Gastroesophageal sphincter (tissue), 4 donors: Measurements from ENCODE around the gene GNB5. TPM values are rescaled to one million over a fixed set of nuclear protein-coding genes. Genes with fewer than 3 reads are reported as not detected.

Source experiments
- ATAC-seq: fragments of 150-250 bp; one replicate; pipeline ENCODE4 v1.9.1; 2016; ENCODE audit warnings: mild to moderate bottlenecking, moderate library complexity
- H3K27ac ChIP-seq, 4 donors: fragments of 200-600 bp; sonication (generic) in 3 of 4; 1 replicate in 3 of 4; 2 replicates in 1 of 4; pipeline ENCODE4 v1.5.1; 2016 to 2019
- H3K27me3 ChIP-seq: fragments of 200-600 bp; sonication (generic); one replicate; pipeline ENCODE4 v1.5.1; 2019
- H3K36me3 ChIP-seq, 2 donors: fragments of 200-600 bp; sonication (generic); one replicate each; pipeline ENCODE4 v1.5.1; 2019; ENCODE audit warnings: control low read depth in 1 of 2
- H3K4me1 ChIP-seq, 3 donors: fragments of 200-600 bp; sonication (generic); 1 replicate in 2 of 3; 2 replicates in 1 of 3; pipeline ENCODE4 v1.5.1; 2016 to 2019; ENCODE audit warnings: control low read depth in 2 of 3
- H3K4me3 ChIP-seq, 2 donors: fragments of 200-600 bp; sonication (generic); one replicate each; pipeline ENCODE4 v1.5.1; 2019; ENCODE audit warnings: mild to moderate bottlenecking in 1 of 2, moderate library complexity in 1 of 2
- H3K9me3 ChIP-seq, 3 donors: fragments of 200-600 bp; sonication (generic); one replicate each; pipeline ENCODE4 v1.5.1; 2017 to 2019; ENCODE audit warnings: control low read depth in 2 of 3
- EP300 ChIP-seq: sonication (generic); formaldehyde crosslinking; IDR thresholded peaks from one replicate; pipeline ENCODE4 v1.6.1; 2017; ENCODE audit warnings: antibody characterized with exemption, mild to moderate bottlenecking
- POLR2A ChIP-seq, 2 donors: fragments of 450-650 bp; IDR thresholded peaks; one replicate each; pipeline ENCODE4 v1.6.1; 2017; ENCODE audit warnings: antibody characterized with exemption in 2 of 2, mild to moderate bottlenecking in 2 of 2, moderate library complexity in 1 of 2
- POLR2AphosphoS5 ChIP-seq: sonication (generic); formaldehyde crosslinking; IDR thresholded peaks from one replicate; pipeline ENCODE4 v1.6.1; 2017; ENCODE audit warnings: antibody characterized with exemption
- WGBS, 2 donors: methylation state at CpG; one replicate each; pipeline ENCODE4 v1.1.5; 2018; ENCODE audit warnings: low coverage in 1 of 2; 5-methylcytosine and 5-hydroxymethylcytosine counted together
- total RNA-seq, 4 donors: library from RNA; depleted of rRNA; stranded (reverse); fragments of >200 nt; gene quantifications; one replicate each; pipeline ENCODE4 v1.1.0, GENCODE V29; 2016
- TF ChIP-seq, protein P1 (sequence below), 4 experiments: fragments of 200-600 bp in 2 of 4; fragments of 450-650 bp in 2 of 4; sonication (generic) in 1 of 4; IDR thresholded peaks; one replicate each; pipeline ENCODE4 v1.5.1; 2017 to 2019; ENCODE audit warnings: antibody characterized with exemption in 4 of 4, mild to moderate bottlenecking in 2 of 4, moderate library complexity in 2 of 4

The GNB5 gene
- total RNA-seq, 4 donors from 2014 or later, result 37.8 to 57.3 (median 47.9) TPM

- peak overlapping the region in 1 of 2 donors; percentile 96 for H3K4me3 ChIP-seq
- peak overlapping the region in 2 of 4 donors; percentile 90 to 96 for H3K27ac ChIP-seq
- WGBS, 2 donors, result 88 to 89% methylated on average over 3 to 9 of the region's 10 CpGs
- no peak for ATAC-seq
- no peak for TF ChIP-seq EP300
- TF ChIP-seq, protein P1, sequence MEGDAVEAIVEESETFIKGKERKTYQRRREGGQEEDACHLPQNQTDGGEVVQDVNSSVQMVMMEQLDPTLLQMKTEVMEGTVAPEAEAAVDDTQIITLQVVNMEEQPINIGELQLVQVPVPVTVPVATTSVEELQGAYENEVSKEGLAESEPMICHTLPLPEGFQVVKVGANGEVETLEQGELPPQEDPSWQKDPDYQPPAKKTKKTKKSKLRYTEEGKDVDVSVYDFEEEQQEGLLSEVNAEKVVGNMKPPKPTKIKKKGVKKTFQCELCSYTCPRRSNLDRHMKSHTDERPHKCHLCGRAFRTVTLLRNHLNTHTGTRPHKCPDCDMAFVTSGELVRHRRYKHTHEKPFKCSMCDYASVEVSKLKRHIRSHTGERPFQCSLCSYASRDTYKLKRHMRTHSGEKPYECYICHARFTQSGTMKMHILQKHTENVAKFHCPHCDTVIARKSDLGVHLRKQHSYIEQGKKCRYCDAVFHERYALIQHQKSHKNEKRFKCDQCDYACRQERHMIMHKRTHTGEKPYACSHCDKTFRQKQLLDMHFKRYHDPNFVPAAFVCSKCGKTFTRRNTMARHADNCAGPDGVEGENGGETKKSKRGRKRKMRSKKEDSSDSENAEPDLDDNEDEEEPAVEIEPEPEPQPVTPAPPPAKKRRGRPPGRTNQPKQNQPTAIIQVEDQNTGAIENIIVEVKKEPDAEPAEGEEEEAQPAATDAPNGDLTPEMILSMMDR (IDR thresholded peaks at IDR 0.05), result no peak
- TF ChIP-seq POLR2AphosphoS5, result no peak
- TF ChIP-seq POLR2A (IDR thresholded peaks at IDR 0.05), result no peak
- H3K9me3 ChIP-seq, result no peaks in the 10 kb centered on the region
- H3K27me3 ChIP-seq, result no peaks in the 10 kb centered on the region
- peaks cover 0 to 17% (median 3%) of the 10 kb centered on the region in 3 donors for H3K4me1 ChIP-seq
- no peaks in the 10 kb centered on the region for H3K36me3 ChIP-seq
These were observed 10.2 kb downstream of the GNB5 start for GRCh38 chr15:52180851-52181450.

GRCh38 chr15:52180196-52180835 lies 10.9 kb downstream of the GNB5 start:
- peaks cover 0 to 17% (median 3%) of the 10 kb centered on the region in 3 donors for H3K4me1 ChIP-seq
- H3K27ac ChIP-seq, result peak overlapping the region; percentile 74 to 96 (median 93)
- H3K4me3 ChIP-seq, result peak overlapping the region; percentile 78 to 96
- 5 to 14% methylated on average over 17 of the region's 31 CpGs for WGBS, 2 donors
- H3K9me3 ChIP-seq, result no peaks in the 10 kb centered on the region
- no peaks in the 10 kb centered on the region for H3K27me3 ChIP-seq
- ATAC-seq, result peak; percentile 9
- no peak for TF ChIP-seq POLR2A (IDR thresholded peaks at IDR 0.05)
- no peak for TF ChIP-seq EP300
- TF ChIP-seq, protein P1 (IDR thresholded peaks at IDR 0.05), result no peak
- TF ChIP-seq POLR2AphosphoS5, result no peak
- H3K36me3 ChIP-seq, result no peaks in the 10 kb centered on the region

DNA sequence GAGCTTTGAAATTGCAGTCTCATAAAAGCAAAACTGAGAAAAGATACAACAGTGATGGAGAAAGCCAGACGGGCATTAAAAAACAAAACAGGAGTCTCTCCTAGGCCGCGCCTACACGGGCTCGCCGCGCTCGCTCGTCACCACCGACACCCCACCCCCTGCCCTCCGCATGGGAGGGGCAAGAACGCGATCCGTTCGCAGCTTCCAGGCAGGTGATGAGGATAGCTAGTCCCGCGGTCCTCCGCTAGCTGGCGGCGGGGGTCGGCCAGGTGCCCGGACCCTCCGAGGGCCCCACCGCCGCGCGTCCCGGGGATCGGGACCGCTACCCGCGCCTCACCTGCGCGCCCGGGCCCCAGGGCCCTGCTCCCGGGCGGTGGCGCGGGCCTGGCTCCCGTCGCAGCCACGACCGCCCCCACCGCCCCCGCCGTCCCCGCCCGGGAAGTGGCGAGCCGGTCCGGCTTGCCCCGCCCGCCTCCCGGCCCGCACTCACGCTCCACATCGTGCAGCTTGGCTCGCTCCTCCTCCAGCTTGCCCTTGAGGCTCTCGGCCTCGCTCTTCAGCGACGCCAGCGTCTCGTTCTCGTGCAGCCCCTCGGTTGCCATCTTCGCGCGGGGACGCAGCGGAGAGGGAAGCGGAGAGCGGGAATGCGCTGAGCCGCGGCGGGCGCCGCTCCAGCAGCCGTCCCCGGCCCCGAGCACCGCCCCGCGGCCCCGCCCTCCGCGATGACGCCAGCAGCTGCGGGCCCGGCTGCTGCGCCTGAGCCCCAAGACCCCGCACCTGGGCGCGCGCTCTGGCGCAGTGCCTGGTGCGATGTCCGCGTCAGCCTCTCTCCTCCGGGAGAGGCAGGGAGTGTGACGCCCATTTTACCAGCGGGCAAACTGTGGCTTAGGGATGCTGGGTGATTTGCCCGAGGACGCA lies 11.7 kb downstream of the GNB5 start:
- TF ChIP-seq EP300 (no peak), POLR2A (IDR thresholded peaks at IDR 0.05) (peak; percentile 45 to 50), POLR2AphosphoS5 (peak; percentile 80)
- TF ChIP-seq, protein P1 (IDR thresholded peaks at IDR 0.05), result peak in 3 of 4 experiments; percentile 8 to 29 (median 27)
- H3K27ac ChIP-seq, result peak overlapping the region; percentile 74 to 96 (median 93)
- 0 to 2% methylated on average over 3 to 13 of the region's 105 CpGs for WGBS, 2 donors
- H3K4me1 ChIP-seq, result peaks cover 0 to 17% (median 3%) of the 10 kb centered on the region in 3 donors
- peak; percentile 95 for ATAC-seq
- H3K4me3 ChIP-seq, result peak overlapping the region; percentile 78 to 96
- no peaks in the 10 kb centered on the region for H3K27me3 ChIP-seq
- no peaks in the 10 kb centered on the region for H3K9me3 ChIP-seq
- no peaks in the 10 kb centered on the region for H3K36me3 ChIP-seq

GRCh38 chr15:52178765-52179164 lies 12.4 kb downstream of the GNB5 start:
- no peak for ATAC-seq
- Histone ChIP-seq H3K27ac (peak overlapping the region; percentile 74 to 96 (median 93)), H3K4me3 (peak overlapping the region; percentile 78 to 96), H3K36me3 (no peaks in the 10 kb centered on the region), H3K4me1 (peaks cover 0 to 17% (median 3%) of the 10 kb centered on the region in 3 donors), H3K9me3 (no peaks in the 10 kb centered on the region), H3K27me3 (no peaks in the 10 kb centered on the region)
- 27% methylated on average over 10 of the region's 10 CpGs; no CpG with 5 or more reads in 1 of the 2 donors for WGBS, 2 donors
- TF ChIP-seq, protein P1 (IDR thresholded peaks at IDR 0.05), result no peak
- TF ChIP-seq POLR2A (IDR thresholded peaks at IDR 0.05) (no peak), POLR2AphosphoS5 (no peak)
